Neural cell (in vitro differentiated cells): Measurements from ENCODE around the gene POLR2B.

ENCODE experiments used
- EP300 ChIP-seq: fragments of 450-650 bp; conservative IDR thresholded peaks from 2 replicates; pipeline ENCODE4 v1.6.1; 2014; ENCODE audit warnings: antibody characterized with exemption, mild to moderate bottlenecking, moderate library complexity; ENCODE audit not compliant: poor library complexity, severe bottlenecking
- EZH2 ChIP-seq: fragments of 200-600, 300-800 bp; shearing (Covaris generic), sonication (generic); IDR thresholded peaks from 2 replicates; pipeline ENCODE4 v1.6.1; 2014; ENCODE audit warnings: antibody characterized with exemption, low read length, borderline replicate concordance, mild to moderate bottlenecking; ENCODE audit not compliant: insufficient read depth, poor library complexity, severe bottlenecking
- RAD21 ChIP-seq: fragments of 450-650 bp; conservative IDR thresholded peaks from 2 replicates; pipeline ENCODE4 v1.6.1; 2014; ENCODE audit warnings: antibody characterized with exemption, mild to moderate bottlenecking, moderate library complexity
- REST ChIP-seq: IDR thresholded peaks from 2 replicates; pipeline ENCODE4 v1.6.1; 2012; ENCODE audit warnings: borderline replicate concordance
- TF ChIP-seq, protein P1 (sequence below): fragments of 450-650 bp; IDR thresholded peaks from 2 replicates; pipeline ENCODE4 v1.5.1; 2014; ENCODE audit warnings: antibody characterized with exemption, mild to moderate bottlenecking, moderate library complexity; ENCODE audit not compliant: poor library complexity, severe bottlenecking

DNA sequence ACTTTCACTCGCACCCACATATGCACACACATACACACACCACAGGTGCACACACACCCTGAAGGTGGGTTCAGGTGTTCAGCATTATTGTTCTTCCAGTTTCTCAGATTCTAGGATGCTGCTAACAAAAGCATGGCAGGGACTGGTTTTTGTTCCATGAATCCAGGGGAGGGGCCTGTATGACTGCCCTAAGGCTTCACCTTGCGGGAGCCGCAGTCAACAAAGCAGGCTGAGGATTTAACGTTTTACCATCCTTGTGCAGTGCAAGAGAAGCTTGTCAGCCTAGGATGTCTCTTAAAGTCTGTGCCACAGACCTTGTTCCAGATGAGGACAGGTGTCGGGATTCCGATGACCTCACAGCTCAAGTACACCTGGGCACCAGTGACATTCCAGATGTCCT lies 61.8 kb downstream of the POLR2B start:
- TF ChIP-seq, protein P1, sequence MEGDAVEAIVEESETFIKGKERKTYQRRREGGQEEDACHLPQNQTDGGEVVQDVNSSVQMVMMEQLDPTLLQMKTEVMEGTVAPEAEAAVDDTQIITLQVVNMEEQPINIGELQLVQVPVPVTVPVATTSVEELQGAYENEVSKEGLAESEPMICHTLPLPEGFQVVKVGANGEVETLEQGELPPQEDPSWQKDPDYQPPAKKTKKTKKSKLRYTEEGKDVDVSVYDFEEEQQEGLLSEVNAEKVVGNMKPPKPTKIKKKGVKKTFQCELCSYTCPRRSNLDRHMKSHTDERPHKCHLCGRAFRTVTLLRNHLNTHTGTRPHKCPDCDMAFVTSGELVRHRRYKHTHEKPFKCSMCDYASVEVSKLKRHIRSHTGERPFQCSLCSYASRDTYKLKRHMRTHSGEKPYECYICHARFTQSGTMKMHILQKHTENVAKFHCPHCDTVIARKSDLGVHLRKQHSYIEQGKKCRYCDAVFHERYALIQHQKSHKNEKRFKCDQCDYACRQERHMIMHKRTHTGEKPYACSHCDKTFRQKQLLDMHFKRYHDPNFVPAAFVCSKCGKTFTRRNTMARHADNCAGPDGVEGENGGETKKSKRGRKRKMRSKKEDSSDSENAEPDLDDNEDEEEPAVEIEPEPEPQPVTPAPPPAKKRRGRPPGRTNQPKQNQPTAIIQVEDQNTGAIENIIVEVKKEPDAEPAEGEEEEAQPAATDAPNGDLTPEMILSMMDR = no peak
- no peak for TF ChIP-seq EZH2
- TF ChIP-seq REST = no peak
- TF ChIP-seq EP300 = no peak
- no peak for TF ChIP-seq RAD21
